DMS53 treated with DMSO at 0.1 percent for 48 hours (cell line): ENCODE measurements around the gene TTC3.

Experiments
- DNase-seq: peaks from one replicate; lab custom pipeline; 2025; ENCODE audit not compliant: unreplicated experiment; lab: John Stamatoyannopoulos, UW

TTC3 gene

GRCh38 chr21:37145635-37146111 is 72.6 kb downstream of the TTC3 start:
- no peak for DNase-seq

- DNase-seq: no peak
Measured at GRCh38 chr21:37146320-37147235, 73.5 kb downstream of the TTC3 start.

GRCh38 chr21:37149411-37149810 is 76.4 kb downstream of the TTC3 start:
- DNase-seq: no peak

- DNase-seq: no peak
Measured at GRCh38 chr21:37153196-37153934, 80.3 kb downstream of the TTC3 start.

- DNase-seq: no peak
Measured at GRCh38 chr21:37153935-37154350, 80.9 kb downstream of the TTC3 start.

- DNase-seq: no peak
Measured at GRCh38 chr21:37155186-37155585, 82.1 kb downstream of the TTC3 start.

GRCh38 chr21:37157938-37158337 is 84.9 kb downstream of the TTC3 start:
- DNase-seq: no peak

GRCh38 chr21:37159053-37159776 is 86.2 kb downstream of the TTC3 start:
- DNase-seq: peak; percentile 37

- no peak for DNase-seq
Measured at GRCh38 chr21:37159949-37160348, 86.9 kb downstream of the TTC3 start.

- no peak for DNase-seq
Measured at GRCh38 chr21:37164742-37165141, 91.7 kb downstream of the TTC3 start.

- no peak for DNase-seq
Measured at GRCh38 chr21:37165586-37165985, 92.5 kb downstream of the TTC3 start.

GRCh38 chr21:37166733-37167132 is 93.7 kb downstream of the TTC3 start:
- DNase-seq: no peak

- no peak for DNase-seq
Measured at GRCh38 chr21:37168666-37169065, 95.6 kb downstream of the TTC3 start.

- DNase-seq: no peak
Measured at GRCh38 chr21:37172646-37173045, 99.6 kb downstream of the TTC3 start.

GRCh38 chr21:37176716-37177115 is 103.7 kb downstream of the TTC3 start:
- DNase-seq: no peak

- DNase-seq: no peak
Measured at GRCh38 chr21:37181059-37181458, 108.0 kb downstream of the TTC3 start.

GRCh38 chr21:37182222-37182621 is 109.2 kb downstream of the TTC3 start:
- no peak for DNase-seq

- DNase-seq: no peak
Measured at GRCh38 chr21:37183749-37184148, 110.7 kb downstream of the TTC3 start.

GRCh38 chr21:37184784-37185593 is 111.9 kb downstream of the TTC3 start:
- no peak for DNase-seq

GRCh38 chr21:37186983-37187382 is 113.9 kb downstream of the TTC3 start:
- DNase-seq: no peak

GRCh38 chr21:37188825-37189224 is 115.8 kb downstream of the TTC3 start:
- no peak for DNase-seq
